HG03196 (cell line): Measurements from ENCODE around the gene EXOC3.

Experiments
- ATAC-seq: cut with Tn5 transposase; IDR thresholded peaks from one replicate; pipeline ENCODE4 v1.9.1; 2021; ENCODE audit not compliant: unreplicated experiment

Gene EXOC3

DNA sequence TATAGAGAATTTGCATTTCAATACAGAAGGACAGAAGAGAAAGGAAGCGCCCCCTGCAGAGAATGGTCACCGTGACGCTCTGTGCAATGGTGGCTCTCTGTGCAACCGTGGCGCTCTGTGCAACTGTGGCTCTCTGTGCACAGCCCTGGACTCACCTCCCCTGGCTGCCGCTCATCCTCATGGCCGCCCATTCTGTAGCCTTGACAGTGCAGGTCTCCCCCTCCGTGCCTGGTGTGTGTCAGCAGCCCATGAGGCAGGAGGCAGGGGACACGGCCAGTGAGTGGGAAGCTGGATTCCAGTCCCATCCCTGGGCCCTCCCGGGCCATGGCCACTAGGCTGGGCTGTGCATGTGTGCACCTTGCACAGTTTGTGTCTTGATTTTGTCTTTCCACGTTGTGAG is 12.0 kb downstream of the EXOC3 start:
- ATAC-seq: no peak

DNA sequence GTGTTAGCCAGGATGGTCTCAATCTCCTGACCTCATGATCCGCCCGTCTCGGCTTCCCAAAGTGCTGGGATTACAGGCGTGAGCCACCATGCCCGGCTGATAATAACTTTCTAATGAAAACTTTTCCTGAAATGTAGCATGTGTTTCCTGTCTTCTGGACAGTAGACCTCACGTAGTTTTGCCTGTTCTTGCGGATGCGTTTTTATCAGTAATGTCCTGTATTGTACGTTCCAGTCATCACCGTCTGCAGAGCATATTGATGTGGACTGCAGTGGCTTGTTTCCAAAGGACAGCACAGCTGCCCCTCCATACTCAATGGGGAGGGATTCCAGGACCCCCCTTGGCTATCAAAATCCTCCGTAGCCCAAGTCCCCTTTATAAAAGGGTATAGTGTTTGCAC is 12.8 kb downstream of the EXOC3 start:
- ATAC-seq: no peak

DNA sequence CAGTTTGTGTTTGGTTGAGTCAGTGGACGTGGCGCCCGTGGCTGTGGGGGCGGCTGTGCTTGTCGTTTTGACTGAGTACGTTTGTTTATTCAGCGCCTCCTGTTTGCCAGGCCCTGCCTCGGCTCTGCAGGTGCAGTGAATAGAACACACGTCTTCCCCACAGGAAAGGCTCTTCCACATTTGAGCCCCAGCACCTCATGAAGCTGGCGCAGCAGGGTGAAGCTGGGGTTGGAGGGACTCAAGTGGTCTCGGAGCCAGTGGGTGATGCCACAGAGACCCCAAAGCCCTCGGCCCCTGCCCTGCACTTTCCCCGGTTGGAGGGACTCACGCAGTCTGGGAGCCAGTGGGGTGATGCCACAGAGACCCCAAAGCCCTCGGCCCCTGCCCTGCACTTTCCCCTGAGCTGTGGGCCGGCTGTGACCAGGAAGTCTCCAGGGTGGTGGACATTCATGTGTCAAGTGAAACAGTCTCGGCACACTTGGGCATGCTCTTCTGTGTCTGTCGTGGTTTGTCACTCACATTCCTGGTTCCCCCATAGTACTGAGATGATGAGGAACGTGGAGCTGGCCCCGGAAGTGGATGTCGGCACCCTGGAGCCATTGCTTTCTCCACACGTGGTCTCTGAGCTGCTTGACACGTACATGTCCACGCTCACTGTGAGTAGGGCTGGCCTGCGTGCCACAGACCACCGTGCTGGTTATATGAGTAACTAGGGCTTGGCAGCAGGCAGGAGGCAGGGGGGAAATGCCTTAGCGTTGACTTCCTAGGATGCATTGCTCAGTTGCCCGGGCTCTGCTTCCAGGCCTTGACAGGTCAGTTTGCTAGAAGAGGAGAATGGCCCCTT is 13.6 kb downstream of the EXOC3 start:
- no peak for ATAC-seq

DNA sequence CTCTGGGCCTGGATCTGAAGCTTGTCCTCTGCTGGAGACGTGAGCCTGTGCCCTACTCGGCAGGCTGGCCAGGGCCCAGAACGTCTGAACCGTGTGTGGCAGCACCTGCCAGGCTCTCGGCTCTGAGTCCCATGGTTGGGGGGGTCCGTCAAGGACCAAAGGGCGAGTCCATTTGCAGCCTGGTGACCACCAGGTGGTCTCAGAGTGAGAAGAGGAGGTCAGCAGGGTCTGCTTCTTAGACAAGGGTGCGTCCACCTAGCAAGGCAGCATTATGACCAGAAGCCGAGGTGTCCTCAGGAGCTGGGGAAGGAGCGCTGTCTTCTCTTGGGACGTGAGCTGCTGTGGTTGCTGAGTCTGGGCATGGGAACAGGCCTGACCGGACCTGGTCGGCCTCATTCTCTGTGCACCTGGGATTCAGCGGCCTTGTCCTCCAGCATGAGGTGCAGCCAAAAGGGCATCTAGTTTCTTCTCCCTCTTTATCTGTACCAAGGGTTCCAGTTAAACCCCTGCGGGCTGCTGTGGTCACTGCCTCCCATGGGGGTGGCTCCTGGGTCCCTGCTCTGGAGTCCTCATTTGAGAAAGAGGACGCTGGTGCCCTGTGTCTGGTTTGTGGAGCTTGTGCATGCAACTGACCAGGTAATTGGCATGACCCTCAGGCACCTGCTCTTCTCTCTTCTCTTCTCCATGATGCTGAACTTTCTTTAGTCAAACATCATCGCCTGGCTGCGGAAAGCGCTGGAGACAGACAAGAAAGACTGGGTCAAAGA is 14.4 kb downstream of the EXOC3 start:
- no peak for ATAC-seq

DNA sequence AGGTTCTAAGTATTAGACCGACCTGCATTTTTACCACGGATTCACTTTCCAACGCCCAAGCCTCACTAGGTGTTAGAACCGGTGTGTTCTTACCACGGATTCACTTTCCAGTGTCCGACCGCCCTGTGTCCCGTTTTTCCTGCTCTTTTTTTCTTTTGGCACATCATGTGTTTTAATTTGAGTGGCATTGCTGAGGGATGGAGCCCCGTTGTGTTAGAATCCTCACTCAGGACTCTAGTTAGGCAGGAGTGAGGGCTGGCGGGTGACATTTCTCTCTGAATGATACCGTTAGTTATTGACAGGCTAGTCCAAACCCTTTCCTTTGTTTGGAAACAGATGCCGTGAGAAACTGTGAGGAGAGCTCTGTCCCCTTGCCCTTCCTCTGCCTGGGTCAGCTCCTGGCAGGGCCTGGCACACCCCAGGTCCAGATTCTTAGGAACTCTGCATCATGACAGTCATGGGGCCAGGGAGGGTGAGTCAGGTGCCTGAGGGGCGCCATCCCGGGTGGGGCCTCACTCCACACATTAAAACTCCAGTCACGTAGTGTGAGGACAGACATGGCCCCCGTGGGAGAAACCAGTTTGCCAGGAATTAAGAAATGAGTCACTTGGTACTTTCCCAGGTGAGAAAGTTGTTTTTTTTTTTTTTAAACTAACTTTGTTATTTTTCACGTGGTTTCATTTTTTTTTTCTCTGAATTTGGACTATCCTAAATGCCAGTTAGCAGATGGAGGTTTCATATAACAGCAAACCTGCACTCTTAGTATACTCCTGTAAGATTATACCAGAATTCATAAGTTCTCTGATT is 15.8 kb downstream of the EXOC3 start:
- ATAC-seq: peak; percentile 61

DNA sequence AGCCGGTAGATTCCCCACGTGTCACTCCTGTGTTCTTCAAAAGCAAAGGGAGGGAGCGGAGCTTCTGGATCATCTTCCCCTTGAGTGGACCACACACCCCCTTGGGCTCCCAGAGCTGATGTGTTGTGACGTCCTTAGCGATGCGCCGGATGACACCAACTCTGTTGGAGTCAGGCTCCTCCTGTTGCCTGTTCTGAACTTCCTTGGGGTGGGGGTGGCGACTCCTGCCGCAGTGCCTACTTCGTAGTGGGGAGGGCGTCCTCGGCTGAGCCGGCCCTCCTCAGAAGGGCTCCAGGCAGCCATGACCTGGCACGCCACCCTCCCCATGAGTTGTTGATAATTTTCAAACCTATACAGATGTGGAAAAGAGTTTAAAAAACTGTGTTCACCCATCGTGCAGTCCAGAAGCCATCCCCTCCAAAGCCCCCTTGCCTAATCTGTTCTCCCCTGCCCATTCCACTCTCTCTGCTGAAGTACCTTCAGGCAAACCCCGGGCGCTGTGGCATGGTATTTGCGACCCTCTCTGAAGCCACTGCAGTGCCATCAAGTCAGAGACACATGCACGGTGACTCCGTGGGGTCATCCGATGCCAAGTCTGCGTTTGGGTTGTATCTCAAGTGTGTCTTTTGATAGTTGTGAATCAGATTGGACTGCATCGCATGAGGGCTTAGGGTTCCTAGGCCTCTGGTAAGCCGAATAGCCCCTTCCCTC is 16.7 kb downstream of the EXOC3 start:
- ATAC-seq: no peak

DNA sequence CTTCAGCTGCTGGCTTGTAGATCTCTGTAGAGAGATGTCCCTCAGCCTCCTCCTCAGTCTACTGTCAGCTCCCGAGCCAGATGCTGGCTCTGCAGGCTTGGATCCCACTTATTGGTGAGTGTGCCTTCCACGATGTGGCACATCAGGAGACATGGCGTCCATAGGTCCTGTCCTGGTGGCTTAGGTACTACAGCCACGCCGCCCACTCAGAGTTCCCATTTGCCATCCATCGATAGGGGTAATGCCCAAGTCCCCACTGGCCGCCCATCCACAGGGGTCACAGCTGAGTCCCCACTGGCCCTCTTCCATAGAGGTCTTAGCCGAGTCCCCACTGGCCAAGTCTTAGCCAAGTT is 17.3 kb downstream of the EXOC3 start:
- no peak for ATAC-seq

DNA sequence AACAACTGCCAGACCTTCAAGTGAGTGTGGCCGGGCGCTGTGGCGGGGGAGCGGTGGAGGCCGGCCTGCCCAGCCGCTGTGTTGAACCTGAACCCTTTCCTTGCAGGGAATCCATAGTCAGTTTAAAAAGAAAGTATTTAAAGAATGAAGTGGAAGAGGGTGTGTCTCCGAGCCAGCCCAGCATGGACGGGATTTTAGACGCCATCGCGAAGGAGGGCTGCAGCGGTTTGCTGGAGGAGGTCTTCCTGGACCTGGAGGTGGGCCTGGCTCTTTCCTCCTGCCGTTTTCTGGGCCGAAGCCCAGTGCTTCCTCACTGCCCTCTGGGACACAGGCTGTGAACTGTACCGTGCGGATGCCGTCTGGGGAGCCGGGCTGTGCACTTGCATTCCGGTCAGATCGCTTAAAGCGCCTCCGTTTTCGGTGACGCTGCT is 19.1 kb downstream of the EXOC3 start:
- ATAC-seq: no peak

DNA sequence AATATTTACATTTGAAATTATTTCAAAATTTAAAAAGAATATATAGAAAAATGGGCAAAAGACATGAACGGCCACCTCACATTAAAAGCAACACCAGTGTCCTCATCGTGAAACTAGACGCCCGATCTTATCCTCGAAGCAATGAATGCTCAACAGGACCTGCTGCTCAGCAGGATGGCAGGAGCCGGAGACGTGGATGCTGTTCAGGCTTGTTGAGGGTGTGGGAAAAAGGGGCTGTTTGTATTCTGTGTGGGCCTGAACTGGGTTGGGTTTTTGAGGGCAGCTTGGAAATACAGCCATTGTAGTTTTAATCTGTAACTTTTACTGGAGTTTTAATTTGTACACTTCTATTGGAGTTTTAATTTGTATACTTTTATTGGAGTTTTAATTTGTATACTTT is 20.3 kb downstream of the EXOC3 start:
- ATAC-seq: no peak

DNA sequence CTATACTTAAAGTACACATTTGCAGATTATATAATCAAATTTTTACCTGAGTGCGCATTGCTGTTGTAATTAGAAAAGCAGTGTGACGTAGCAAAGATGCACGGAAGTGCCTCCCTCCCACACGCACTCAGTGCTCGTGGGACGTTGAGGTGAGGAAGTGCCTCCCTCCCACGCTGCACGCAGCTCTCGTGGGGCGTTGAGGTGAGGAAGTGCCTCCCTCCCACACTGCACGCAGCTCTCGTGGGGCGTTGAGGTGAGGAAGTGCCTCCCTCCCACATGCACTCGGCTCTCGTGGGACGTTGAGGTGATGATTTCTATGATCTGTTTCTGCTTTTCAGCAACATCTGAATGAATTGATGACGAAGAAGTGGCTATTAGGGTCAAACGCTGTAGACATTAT is 21.0 kb downstream of the EXOC3 start:
- no peak for ATAC-seq

DNA sequence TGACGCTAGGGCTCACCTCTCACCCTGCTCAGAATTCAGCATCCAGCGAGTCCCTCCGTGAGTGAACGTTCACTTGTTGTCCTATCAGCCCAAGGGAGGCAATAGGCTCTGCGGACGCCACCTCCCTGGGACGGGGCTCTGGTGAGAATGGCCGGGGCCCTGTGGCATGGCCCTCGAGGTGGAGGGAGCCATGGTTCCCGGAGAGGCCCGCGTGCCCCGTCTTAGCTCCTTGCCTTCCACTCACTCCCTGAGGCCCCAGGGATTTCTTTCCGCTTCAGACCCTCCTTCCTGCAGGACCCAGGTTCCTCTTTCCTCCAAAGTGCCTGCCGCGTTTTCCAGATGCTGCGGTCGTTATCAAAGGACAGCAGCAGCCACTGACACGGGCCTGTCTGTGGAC is 21.5 kb downstream of the EXOC3 start:
- no peak for ATAC-seq

DNA sequence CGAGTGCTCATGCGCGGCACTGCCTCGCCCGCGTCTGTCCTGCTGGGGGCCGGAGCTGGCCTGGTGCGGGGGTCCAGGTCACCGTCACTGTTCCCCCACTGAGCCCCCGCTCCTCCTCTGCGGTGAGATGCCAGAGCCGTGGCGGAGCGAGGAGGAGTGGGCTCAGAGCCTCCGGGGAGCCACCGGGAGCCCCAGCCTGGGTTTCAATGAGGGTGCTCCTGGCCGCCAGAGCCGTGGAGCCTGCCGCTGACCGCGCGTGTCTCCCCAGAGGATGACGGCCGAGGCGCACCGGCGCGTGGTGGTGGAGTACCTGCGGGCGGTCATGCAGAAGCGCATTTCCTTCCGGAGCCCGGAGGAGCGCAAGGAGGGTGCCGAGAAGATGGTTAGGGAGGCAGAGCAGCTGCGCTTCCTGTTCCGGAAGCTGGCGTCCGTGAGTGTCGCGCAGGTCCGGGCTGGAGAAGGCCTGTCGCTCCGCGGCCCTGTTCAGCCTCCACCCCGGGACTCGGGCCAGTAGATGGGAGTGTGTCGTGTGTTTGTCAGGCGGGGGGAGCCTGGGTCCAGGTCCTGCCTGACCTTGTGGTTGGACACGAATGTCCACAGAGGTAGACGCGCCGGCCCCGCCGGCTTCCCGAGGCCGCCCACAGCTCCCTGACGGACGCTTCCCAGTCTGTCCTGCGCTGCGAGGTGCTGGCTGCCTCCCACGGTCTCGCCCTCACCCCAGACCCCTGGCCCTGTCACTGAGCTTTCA is 22.0 kb downstream of the EXOC3 start:
- ATAC-seq: no peak

DNA sequence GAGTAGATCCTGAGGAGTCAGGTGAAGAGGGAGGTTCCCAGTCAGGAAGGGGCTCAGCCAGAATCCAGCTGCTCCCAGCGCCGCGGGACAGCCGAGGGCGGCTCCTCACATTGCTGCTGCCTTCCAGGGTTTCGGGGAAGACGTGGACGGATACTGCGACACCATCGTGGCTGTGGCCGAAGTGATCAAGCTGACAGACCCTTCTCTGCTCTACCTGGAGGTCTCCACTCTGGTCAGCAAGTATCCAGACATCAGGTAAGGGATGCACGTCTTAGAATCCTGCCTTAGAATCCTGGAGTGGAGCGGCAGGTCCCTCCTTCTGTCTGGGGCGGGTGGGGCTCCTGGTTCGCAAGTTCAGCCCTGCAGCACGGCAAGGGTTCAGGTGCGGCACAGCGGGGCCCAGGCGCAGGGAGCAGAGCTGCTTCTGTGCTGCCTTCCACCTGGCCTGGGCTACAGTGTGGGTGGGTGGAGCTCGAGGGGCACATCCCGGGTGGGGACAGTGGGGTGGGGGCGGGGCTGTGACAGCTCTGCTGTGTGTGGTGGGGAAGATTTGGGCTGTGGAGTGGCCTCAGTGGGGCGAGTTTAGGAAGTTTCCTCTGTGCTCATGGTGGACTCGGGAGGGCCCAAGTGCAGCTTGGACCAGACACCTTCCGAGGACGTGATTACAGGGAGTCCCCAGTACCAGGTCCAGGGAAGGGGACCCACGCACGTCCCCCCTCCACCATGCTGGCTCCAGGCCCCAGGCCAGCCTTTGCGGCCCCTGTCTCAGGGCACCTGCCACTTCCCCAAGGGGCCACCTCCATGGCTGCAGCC is 22.8 kb downstream of the EXOC3 start:
- ATAC-seq: no peak

DNA sequence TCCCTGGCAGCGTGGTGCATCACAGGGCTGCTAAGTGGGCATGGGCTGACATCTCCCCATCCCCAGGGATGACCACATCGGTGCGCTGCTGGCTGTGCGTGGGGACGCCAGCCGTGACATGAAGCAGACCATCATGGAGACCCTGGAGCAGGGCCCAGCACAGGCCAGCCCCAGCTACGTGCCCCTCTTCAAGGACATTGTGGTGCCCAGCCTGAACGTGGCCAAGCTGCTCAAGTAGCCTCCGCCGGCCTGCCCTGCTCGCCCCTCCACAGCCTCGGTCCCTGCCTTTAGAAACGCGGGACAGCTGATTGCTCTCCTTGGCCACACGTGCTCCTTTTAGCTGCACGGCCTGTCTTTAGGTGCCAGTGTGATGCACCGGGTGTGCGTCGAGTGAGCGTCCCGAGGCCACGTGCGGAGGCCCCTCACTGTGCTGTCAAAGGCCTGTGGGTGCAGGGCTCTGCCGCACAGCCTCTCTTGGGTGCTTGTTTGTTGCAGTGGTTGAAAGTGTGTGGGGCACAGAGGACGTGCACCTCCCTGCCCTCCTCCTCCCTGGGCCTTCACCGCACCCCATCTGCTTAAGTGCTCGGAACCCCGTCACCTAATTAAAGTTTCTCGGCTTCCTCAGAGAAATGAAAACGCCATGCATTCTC is 23.8 kb downstream of the EXOC3 start:
- no peak for ATAC-seq

DNA sequence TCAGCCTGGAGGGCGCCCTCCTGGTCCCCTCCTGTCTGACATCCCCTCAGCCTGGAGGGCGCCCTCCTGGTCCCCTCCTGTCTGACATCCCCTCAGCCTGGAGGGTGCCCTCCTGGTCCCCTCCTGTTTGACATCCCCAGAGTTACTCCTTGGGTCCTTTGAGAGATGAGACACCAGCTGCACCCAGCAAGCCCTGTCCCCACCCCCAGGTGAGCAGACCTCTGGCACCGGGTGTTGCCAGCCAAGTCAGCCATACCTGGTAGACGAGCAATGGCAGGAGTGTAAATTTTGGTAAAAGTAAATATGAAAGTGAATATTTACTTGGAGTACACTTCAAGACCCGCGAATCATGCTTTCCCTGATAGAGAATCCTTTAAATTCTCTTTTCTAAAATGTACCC is 25.4 kb downstream of the EXOC3 start:
- no peak for ATAC-seq

DNA sequence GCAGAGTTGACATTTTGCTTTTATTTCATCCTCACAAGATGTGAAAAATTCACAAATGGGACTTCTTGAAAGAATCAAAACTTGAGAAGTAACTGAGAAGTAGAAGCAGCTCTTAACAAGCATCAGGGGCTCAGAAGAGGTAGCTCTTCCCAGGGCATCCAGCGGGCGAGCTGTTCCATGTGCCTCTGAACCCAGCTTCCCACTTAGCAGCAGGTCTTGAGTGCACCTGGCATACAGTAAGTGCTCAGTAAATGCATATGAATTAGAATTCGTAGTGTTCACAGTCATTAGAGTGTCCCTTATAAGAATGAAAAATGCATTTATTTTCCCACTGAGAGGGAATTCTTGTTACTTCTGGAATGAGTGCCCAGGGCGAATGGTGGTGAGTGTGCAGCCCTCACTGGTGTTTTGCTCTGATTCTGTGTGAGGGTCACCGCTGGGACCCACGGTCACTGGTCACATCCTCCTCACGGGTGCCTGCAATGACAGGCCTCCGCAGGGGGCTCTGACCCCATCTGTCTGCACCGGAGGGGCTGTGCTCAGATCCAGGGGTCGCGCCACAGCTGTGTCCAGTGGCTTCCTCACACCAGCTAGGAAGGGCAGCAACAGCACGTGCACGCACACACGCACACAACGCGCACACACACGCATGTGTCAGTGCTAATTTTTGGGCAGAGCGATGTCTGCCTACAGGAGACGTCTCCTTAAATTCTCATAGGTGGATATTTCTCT is 26.9 kb downstream of the EXOC3 start:
- no peak for ATAC-seq

DNA sequence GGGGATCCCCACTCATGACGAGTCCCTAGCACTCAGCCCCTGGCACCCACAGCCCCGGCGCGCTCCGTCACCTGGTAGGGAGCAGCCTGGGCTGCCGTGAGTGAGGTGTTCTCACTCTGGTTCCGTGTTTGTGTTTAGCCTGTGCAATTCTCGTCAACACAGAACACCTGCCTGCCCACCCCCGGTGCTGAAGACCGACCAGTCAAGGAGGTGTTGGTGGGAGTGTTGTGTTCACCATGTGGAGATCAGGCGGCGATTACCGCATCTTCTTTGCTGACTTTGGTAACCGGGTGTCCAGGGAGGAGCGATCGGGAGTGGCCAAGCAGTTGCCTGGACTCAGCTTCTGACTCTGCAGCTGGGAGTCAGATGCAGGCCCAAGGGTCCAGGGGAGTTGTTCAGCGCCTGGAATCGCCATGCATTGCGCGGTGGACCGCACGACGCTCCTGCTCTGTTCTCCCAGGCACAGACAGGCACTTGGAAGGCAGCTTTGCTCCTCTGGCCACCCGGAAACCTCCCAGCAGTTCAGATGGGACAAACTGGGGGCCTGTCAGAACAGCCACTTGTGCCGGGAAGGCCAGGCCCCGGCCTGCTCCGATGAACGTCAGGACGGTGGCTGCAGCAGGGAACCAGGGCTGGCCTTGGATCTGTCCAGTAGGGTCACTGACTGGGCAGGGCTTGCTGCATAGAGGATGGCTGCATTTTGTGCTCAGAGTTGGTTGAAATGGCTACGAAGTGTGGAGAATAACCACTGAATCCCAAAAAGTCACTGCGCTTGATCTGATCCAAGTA is 28.2 kb downstream of the EXOC3 start:
- no peak for ATAC-seq

DNA sequence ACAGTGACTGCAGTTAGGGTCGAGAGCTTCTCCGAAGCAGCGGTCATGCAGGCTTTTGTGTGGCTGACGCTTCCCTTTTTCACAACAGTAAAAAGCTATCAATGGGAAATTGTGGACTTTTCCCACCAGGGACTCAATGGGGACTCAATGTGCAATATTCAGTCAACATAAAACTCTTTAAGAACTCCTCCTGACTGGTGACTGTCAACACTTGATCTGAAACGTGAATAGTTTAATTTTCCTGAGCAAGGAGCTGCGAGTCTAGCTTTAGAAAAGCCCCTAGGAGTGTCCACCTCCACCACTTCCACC is 28.7 kb downstream of the EXOC3 start:
- ATAC-seq: no peak
